HG03520 (cell line): Measurements from ENCODE around the gene ADAMTSL1.

Experiments
- ATAC-seq: cut with Tn5 transposase; IDR thresholded peaks from one replicate; pipeline ENCODE4 v1.9.1; 2021; ENCODE audit warnings: mild to moderate bottlenecking, moderate library complexity; ENCODE audit not compliant: unreplicated experiment

ADAMTSL1 gene

GRCh38 chr9:18499980-18500379 is 26.0 kb downstream of the ADAMTSL1 start:
- ATAC-seq, result no peak

GRCh38 chr9:18500451-18500850 is 26.5 kb downstream of the ADAMTSL1 start:
- no peak for ATAC-seq

- ATAC-seq, result no peak
Observed at GRCh38 chr9:18501949-18502348, 28.0 kb downstream of the ADAMTSL1 start.

GRCh38 chr9:18502546-18502945 is 28.6 kb downstream of the ADAMTSL1 start:
- no peak for ATAC-seq

GRCh38 chr9:18504707-18505106 is 30.8 kb downstream of the ADAMTSL1 start:
- no peak for ATAC-seq

GRCh38 chr9:18507151-18507550 is 33.2 kb downstream of the ADAMTSL1 start:
- no peak for ATAC-seq

GRCh38 chr9:18516514-18516913 is 42.6 kb downstream of the ADAMTSL1 start:
- ATAC-seq, result no peak

GRCh38 chr9:18516965-18517364 is 43.0 kb downstream of the ADAMTSL1 start:
- ATAC-seq, result no peak

GRCh38 chr9:18520416-18521047 is 46.6 kb downstream of the ADAMTSL1 start:
- ATAC-seq, result no peak

- no peak for ATAC-seq
Observed at GRCh38 chr9:18526685-18527084, 52.7 kb downstream of the ADAMTSL1 start.

GRCh38 chr9:18531136-18532065 is 57.4 kb downstream of the ADAMTSL1 start:
- no peak for ATAC-seq

- ATAC-seq, result no peak
Observed at GRCh38 chr9:18534611-18535010, 60.7 kb downstream of the ADAMTSL1 start.

- no peak for ATAC-seq
Observed at GRCh38 chr9:18536554-18536953, 62.6 kb downstream of the ADAMTSL1 start.

GRCh38 chr9:18539203-18539693 is 65.3 kb downstream of the ADAMTSL1 start:
- ATAC-seq, result no peak

- no peak for ATAC-seq
Observed at GRCh38 chr9:18542837-18543405, 69.0 kb downstream of the ADAMTSL1 start.

- ATAC-seq, result no peak
Observed at GRCh38 chr9:18543406-18544192, 69.6 kb downstream of the ADAMTSL1 start.

GRCh38 chr9:18544456-18544855 is 70.5 kb downstream of the ADAMTSL1 start:
- ATAC-seq, result no peak

GRCh38 chr9:18545636-18546360 is 71.8 kb downstream of the ADAMTSL1 start:
- no peak for ATAC-seq

GRCh38 chr9:18548456-18548855 is 74.5 kb downstream of the ADAMTSL1 start:
- no peak for ATAC-seq

- no peak for ATAC-seq
Observed at GRCh38 chr9:18549772-18550171, 75.8 kb downstream of the ADAMTSL1 start.
